ACC112 (cell line): ENCODE data around the gene GART.

Experiments used
- H2AFZ ChIP-seq: fragments of 200-600 bp; sonication (generic); one replicate; pipeline ENCODE4 v1.6.0; 2017; ENCODE audit warnings: antibody characterized with exemption, low read length; ENCODE audit not compliant: unreplicated experiment
- H3K27ac ChIP-seq: fragments of 200-600 bp; sonication (generic); 2 replicates; pipeline ENCODE4 v1.5.1; 2014; ENCODE audit warnings: low read depth, mild to moderate bottlenecking, antibody characterized with exemption, low read length, moderate library complexity
- H3K27me3 ChIP-seq: fragments of 200-600 bp; sonication (generic); 2 replicates; pipeline ENCODE4 v1.6.1; 2014; ENCODE audit warnings: mild to moderate bottlenecking, antibody characterized with exemption, low read length, moderate library complexity, mixed read lengths; ENCODE audit not compliant: insufficient read depth
- H3K36me3 ChIP-seq: fragments of 200-600 bp; sonication (generic); 2 replicates; pipeline ENCODE4 v1.6.1; 2016; ENCODE audit warnings: mild to moderate bottlenecking, antibody characterized with exemption, low read length, moderate library complexity, mixed read lengths; ENCODE audit not compliant: insufficient read depth
- H3K4me1 ChIP-seq: fragments of 200-600 bp; sonication (generic); one replicate; pipeline ENCODE4 v1.6.1; 2016; ENCODE audit warnings: low read length, mixed read lengths; ENCODE audit not compliant: insufficient read depth, unreplicated experiment, control insufficient read depth
- H3K4me3 ChIP-seq: fragments of 200-600 bp; sonication (generic); 2 replicates; pipeline ENCODE4 v1.5.1; 2014; ENCODE audit warnings: mild to moderate bottlenecking, low read depth, low read length
- H3K79me2 ChIP-seq: fragments of 200-600 bp; sonication (generic); one replicate; pipeline ENCODE4 v1.6.0; 2016; ENCODE audit warnings: low read length; ENCODE audit not compliant: control insufficient read depth, unreplicated experiment, insufficient read depth

GART gene

DNA sequence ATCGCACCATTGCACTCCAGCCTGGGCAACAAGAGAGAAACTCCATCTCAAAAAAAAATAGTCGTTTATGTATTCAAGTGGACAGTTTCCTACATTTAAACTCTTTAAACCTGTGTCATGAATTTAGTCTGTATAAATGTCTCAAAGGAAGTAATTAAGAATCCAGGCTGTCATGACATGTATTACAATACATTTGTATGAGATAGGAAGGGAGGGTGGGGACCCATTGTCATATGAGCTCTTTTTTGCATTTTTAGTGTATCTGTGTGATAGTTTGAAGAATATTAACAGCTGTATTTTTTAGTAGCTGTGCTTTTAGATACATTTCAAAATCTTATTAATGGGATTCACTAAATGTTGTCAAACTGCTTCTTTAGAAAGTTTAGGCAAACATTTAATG is 26.5 kb upstream of the GART start:
- Histone ChIP-seq H2AFZ (no peak overlapping the region), H3K4me3 (no peak overlapping the region), H3K27ac (no peak overlapping the region), H3K79me2 (peaks cover 33% of the 10 kb centered on the region), H3K36me3 (peaks cover 35% of the 10 kb centered on the region), H3K4me1 (no peaks in the 10 kb centered on the region), H3K27me3 (no peaks in the 10 kb centered on the region)

DNA sequence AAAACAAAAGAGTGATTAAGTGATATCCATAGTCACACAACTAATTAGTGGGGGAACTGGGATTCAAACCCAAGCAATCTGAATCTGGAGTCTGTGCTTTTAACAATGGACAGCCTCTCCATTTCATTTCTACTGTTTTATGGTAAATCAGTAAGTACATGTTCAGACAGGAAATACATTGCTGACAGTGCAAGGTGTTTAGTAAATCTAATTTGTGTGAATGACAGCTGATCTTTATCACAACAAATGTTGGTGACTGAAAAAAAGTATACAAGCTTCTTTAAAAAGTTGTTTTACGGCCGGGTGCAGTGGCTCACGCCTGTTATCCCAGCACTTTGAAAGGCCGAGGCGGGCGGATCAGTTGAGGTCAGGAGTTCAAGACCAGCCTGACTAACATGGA is 26.0 kb upstream of the GART start:
- Histone ChIP-seq H3K4me1 (no peaks in the 10 kb centered on the region), H2AFZ (no peak overlapping the region), H3K36me3 (peaks cover 30% of the 10 kb centered on the region), H3K27ac (no peak overlapping the region), H3K79me2 (peaks cover 35% of the 10 kb centered on the region), H3K4me3 (no peak overlapping the region), H3K27me3 (no peaks in the 10 kb centered on the region)

DNA sequence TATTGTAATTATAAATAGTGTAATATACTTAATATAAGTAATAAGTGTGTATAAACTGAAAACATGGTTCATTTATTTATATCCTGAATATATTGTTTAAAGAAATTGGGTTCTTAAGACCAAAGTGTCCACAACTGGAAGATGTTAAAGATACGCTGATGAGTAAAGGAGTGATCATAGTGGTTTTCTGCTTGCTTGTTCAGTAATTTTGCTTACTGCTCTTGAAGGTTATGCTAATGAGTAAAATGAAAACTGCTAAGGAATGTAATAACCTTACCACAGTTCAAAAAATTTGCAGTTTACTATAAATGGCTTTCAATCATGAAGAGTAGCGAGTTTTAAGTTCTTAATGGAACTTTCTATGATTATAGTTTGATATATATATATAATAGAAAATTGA is 24.6 kb upstream of the GART start:
- Histone ChIP-seq H3K27ac (no peak overlapping the region), H2AFZ (no peak overlapping the region), H3K4me3 (no peak overlapping the region), H3K27me3 (no peaks in the 10 kb centered on the region), H3K36me3 (peaks cover 34% of the 10 kb centered on the region), H3K4me1 (no peaks in the 10 kb centered on the region), H3K79me2 (peaks cover 45% of the 10 kb centered on the region)

DNA sequence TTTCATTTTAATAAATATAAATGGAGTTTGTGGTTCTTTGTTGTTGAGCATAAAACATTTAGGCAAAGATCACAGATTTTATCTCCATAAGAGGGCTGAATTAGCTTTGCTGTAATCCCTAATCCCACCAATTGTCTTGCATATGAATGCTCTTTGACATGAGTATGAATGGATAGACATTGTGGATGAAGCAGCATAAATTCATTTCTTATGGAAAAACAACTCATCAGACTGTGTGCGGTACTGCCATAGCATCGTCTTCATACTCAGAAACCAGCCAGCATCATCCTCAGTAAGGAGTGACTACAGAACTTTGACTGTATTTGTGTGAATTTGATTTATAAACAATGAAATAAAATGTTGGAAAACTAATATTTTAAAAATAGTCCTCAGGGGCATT is 20.5 kb upstream of the GART start:
- no peak overlapping the region for H2AFZ ChIP-seq
- H3K79me2 ChIP-seq: peaks cover 68% of the 10 kb centered on the region
- H3K36me3 ChIP-seq: peaks cover 57% of the 10 kb centered on the region
- no peaks in the 10 kb centered on the region for H3K4me1 ChIP-seq
- H3K27ac ChIP-seq: no peak overlapping the region
- no peaks in the 10 kb centered on the region for H3K27me3 ChIP-seq
- H3K4me3 ChIP-seq: no peak overlapping the region

DNA sequence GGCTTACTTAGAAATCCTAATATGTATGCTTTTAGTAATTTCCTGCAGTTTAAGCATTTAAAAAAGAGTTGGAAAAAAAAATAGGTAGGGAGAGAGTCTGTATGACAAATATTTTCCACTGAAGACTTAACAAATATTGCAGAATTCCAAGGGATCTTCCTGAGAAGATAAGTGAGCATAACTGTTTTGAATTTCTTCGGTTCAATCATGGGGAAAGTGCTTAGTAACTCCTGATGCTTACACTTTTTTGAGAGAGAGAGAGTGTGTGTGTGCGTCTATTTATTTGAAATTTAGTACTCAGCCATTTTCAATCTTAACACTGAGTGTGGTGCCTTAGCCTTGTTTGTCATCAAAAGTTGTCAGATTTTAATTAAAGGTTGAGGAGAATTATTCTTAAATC is 19.5 kb upstream of the GART start:
- Histone ChIP-seq H3K79me2 (peaks cover 77% of the 10 kb centered on the region), H3K27ac (no peak overlapping the region), H3K27me3 (no peaks in the 10 kb centered on the region), H3K4me3 (no peak overlapping the region), H2AFZ (no peak overlapping the region), H3K4me1 (no peaks in the 10 kb centered on the region), H3K36me3 (peaks cover 58% of the 10 kb centered on the region)

DNA sequence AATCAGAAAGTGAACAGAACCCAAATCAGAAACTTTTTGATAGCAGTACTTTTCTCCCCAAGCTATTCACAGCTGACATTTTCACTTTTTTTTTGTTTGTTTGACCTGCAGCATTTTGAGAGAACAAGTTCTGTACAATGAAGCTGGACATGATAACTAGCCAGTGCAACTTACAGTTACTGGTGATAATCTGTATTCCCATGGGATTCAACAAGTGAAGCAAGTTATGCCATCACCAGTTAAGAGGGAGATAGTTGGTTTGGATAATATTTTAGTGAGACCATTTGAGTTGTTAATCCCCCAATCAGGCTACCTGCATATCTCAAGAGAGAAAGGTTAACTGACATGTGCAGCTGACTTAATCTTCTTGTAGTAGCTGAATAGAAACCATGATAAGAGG is 19.0 kb upstream of the GART start:
- H3K36me3 ChIP-seq: peaks cover 61% of the 10 kb centered on the region
- H3K79me2 ChIP-seq: peaks cover 81% of the 10 kb centered on the region
- H3K27me3 ChIP-seq: no peaks in the 10 kb centered on the region
- H3K4me1 ChIP-seq: no peaks in the 10 kb centered on the region
- no peak overlapping the region for H3K27ac ChIP-seq
- H3K4me3 ChIP-seq: no peak overlapping the region
- no peak overlapping the region for H2AFZ ChIP-seq

DNA sequence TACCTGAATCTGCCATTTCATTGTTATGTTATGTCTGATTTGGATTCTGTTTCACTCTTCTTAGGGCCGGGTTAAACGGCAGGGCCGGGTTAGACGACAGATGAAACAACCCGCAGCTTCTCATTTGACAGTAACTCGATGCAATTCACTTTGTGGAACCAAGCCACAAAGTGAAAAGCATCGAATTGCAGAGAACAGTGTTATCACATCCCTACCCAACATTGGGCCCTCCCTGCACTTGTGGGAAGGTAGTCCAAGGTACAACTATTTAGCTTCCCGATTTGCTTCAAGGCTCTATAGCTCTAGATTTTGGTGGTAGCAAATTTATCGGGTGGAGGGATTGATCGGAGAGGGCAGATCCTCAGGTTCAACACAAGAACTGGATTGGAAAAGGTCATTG is 17.9 kb upstream of the GART start:
- peaks cover 85% of the 10 kb centered on the region for H3K79me2 ChIP-seq
- no peaks in the 10 kb centered on the region for H3K27me3 ChIP-seq
- H3K27ac ChIP-seq: no peak overlapping the region
- H2AFZ ChIP-seq: no peak overlapping the region
- H3K4me1 ChIP-seq: no peaks in the 10 kb centered on the region
- no peak overlapping the region for H3K4me3 ChIP-seq
- peaks cover 67% of the 10 kb centered on the region for H3K36me3 ChIP-seq

DNA sequence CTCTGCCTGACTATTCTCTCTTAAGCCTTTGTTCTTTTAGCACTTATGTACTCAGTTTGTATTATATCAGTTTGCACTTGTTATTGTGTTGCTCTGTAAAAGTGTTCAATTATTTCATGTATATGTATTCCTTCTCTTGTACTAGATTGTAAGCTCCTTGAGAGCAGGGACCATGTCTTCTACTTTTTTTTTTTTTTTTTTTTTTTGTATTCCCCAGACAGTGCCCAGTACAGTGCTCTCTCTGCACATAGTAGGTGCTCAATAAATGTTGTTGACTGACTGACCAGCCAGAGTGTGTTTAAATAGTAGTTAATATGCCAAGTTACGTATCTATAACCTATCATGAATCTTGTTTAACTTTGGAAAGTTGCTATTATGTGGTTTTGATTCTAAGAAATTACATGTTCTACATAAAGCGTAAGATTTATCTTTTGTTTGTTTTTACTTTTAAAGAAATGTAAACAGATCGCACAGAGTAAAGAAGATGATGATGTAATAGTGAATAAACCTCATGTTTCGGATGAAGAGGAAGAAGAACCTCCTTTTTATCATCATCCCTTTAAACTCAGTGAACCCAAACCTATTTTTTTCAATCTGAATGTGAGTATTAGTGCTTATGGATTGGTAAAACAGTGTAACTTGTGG is 17.0 kb upstream of the GART start:
- Histone ChIP-seq H3K4me1 (no peaks in the 10 kb centered on the region), H3K27me3 (no peaks in the 10 kb centered on the region), H2AFZ (no peak overlapping the region), H3K79me2 (peaks cover 88% of the 10 kb centered on the region), H3K36me3 (peaks cover 73% of the 10 kb centered on the region), H3K4me3 (no peak overlapping the region), H3K27ac (no peak overlapping the region)

DNA sequence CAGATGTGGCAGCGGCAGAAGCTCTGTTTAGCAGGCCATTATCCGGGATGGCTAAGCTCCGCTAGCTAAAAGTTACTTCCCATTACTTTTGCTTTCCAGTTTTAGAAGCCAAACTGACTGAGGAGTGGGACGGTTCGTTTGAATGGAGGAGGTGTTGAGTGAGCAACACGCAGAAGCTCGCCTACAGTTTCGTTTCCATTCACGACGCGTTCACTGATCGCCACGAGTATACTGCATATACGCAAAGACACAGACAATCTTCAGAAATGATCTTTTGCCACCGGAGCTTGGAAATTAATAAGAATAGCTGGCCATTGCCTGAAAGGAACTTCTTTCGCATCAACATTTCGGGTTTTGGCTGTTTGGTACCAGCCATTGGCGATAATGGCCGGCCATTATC is 15.5 kb upstream of the GART start:
- Histone ChIP-seq H3K27ac (no peak overlapping the region), H3K4me3 (no peak overlapping the region), H3K27me3 (no peaks in the 10 kb centered on the region), H3K4me1 (no peaks in the 10 kb centered on the region), H3K36me3 (peaks cover 83% of the 10 kb centered on the region), H2AFZ (no peak overlapping the region), H3K79me2 (peaks cover 93% of the 10 kb centered on the region)

DNA sequence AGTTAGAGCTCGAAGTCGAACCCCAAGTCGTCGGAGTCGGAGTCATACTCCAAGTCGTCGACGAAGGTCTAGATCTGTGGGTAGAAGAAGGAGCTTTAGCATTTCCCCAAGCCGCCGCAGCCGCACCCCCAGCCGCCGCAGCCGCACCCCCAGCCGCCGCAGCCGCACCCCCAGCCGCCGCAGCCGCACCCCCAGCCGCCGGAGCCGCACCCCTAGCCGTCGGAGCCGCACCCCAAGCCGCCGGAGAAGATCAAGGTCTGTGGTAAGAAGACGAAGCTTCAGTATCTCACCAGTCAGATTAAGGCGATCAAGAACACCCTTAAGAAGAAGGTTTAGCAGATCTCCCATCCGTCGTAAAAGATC is 13.0 kb upstream of the GART start:
- H2AFZ ChIP-seq: no peak overlapping the region
- H3K4me1 ChIP-seq: no peaks in the 10 kb centered on the region
- no peaks in the 10 kb centered on the region for H3K27me3 ChIP-seq
- H3K79me2 ChIP-seq: peaks cover 97% of the 10 kb centered on the region
- no peak overlapping the region for H3K27ac ChIP-seq
- no peak overlapping the region for H3K4me3 ChIP-seq
- H3K36me3 ChIP-seq: peaks cover 91% of the 10 kb centered on the region

DNA sequence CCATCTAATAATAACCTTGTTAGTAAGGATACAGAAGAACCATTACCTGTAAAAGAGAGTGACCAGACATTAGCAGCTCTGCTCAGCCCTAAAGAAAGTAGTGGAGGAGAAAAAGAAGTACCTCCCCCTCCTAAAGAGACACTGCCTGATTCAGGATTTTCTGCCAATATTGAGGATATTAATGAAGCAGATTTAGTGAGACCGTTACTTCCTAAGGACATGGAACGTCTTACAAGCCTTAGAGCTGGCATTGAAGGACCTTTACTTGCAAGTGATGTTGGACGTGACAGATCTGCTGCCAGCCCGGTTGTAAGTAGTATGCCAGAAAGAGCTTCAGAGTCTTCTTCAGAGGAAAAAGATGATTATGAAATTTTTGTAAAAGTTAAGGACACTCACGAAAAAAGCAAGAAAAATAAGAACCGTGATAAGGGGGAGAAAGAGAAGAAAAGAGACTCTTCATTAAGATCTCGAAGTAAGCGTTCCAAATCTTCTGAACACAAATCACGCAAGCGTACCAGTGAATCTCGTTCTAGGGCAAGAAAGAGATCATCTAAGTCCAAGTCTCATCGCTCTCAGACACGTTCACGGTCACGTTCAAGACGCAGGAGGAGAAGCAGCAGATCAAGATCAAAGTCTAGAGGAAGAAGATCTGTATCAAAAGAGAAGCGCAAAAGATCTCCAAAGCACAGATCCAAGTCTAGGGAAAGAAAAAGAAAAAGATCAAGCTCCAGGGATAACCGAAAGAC is 12.5 kb upstream of the GART start:
- Histone ChIP-seq H3K4me1 (no peaks in the 10 kb centered on the region), H2AFZ (no peak overlapping the region), H3K36me3 (peaks cover 91% of the 10 kb centered on the region), H3K4me3 (no peak overlapping the region), H3K27ac (no peak overlapping the region), H3K27me3 (no peaks in the 10 kb centered on the region), H3K79me2 (peaks cover 97% of the 10 kb centered on the region)
